Lower leg skin (tissue), 3 donors: Measurements from ENCODE around the gene CCSER2.
"Not testable (repeated sequence)": the region's sequence is repeated elsewhere in the genome, so short reads cannot be mapped to it uniquely, and the experiment has no call there.

Experiments
- POLR2A ChIP-seq, 2 donors: fragments of 450-650 bp; IDR thresholded peaks; one replicate each; pipeline ENCODE4 v1.6.1; 2016 to 2017; ENCODE audit warnings: antibody characterized with exemption in 2 of 2, mild to moderate bottlenecking in 1 of 2, moderate library complexity in 1 of 2
- TF ChIP-seq, protein P1 (sequence below), 3 donors: fragments of 450-650 bp; IDR thresholded peaks; one replicate each; pipeline ENCODE4 v1.5.1; 2016; ENCODE audit warnings: antibody characterized with exemption in 3 of 3, mild to moderate bottlenecking in 3 of 3, moderate library complexity in 2 of 3

DNA sequence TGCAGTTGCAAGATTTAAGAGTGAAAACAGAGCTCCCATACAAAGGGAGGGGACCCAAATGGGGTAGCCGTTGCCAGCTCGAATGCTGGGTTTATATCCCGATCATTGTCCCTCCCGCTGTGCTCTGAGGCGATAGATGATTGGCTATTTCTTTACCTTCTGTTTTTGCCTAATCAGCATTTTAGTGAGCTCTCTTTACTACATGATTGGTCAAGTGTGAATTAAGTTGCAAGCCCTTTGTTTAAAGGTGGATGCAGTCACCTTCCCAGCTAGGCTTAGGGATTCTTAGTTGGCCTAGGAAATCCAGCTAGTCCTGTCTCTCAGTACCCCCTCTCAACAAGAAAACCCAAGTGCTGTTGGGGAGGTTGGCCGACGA lies 197.4 kb downstream of the CCSER2 start:
- TF ChIP-seq, protein P1, sequence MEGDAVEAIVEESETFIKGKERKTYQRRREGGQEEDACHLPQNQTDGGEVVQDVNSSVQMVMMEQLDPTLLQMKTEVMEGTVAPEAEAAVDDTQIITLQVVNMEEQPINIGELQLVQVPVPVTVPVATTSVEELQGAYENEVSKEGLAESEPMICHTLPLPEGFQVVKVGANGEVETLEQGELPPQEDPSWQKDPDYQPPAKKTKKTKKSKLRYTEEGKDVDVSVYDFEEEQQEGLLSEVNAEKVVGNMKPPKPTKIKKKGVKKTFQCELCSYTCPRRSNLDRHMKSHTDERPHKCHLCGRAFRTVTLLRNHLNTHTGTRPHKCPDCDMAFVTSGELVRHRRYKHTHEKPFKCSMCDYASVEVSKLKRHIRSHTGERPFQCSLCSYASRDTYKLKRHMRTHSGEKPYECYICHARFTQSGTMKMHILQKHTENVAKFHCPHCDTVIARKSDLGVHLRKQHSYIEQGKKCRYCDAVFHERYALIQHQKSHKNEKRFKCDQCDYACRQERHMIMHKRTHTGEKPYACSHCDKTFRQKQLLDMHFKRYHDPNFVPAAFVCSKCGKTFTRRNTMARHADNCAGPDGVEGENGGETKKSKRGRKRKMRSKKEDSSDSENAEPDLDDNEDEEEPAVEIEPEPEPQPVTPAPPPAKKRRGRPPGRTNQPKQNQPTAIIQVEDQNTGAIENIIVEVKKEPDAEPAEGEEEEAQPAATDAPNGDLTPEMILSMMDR (IDR thresholded peaks at IDR 0.05): not testable (repeated sequence)
- TF ChIP-seq POLR2A (IDR thresholded peaks at IDR 0.05): not testable (repeated sequence)
